HPDE6-E6E7 (cell line): ENCODE measurements around the gene SSTR1.

ENCODE experiments used
- DNase-seq: peaks from one replicate; pipeline ENCODE4 v3.0.0; 2011; ENCODE audit warnings: missing footprints; ENCODE audit errors: extremely low spot score

Gene SSTR1

GRCh38 chr14:38202444-38203191 is 5.1 kb upstream of the SSTR1 start:
- no peak for DNase-seq

GRCh38 chr14:38203929-38204718 is 3.6 kb upstream of the SSTR1 start:
- DNase-seq = no peak

GRCh38 chr14:38204719-38205115 is 3.0 kb upstream of the SSTR1 start:
- DNase-seq = no peak

DNA sequence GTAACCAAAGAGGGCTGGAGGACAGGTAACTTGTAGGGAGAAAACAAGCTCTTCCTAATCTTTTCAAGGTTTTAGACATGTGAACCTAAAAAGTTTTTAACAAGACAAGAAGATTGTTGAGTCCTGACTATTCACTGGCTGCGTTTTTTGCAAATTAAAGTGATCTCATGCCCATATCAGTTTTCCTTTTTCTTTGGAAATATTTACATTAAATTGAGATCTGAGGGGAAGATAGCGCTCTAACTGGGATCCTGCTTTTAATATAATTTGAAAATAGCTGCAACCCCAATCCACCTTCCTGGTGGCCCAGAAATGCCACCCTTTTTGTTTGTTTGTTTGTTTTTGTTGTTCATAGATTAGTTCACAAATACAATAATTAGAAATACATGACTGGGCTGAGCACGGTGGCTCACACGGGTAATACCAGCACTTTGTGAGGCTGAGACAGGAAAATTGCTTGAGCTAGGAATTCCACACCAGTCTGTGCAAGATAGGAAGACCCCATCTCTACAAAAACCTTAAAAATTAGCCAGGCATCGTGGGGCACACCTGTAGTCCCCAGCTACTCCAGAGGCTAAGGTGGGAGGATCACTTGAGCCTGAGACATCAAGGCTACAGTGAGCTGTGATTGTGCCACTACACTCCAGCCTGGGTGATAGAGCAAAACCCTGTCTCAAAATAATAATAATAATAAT is 2.4 kb upstream of the SSTR1 start:
- DNase-seq = no peak

DNA sequence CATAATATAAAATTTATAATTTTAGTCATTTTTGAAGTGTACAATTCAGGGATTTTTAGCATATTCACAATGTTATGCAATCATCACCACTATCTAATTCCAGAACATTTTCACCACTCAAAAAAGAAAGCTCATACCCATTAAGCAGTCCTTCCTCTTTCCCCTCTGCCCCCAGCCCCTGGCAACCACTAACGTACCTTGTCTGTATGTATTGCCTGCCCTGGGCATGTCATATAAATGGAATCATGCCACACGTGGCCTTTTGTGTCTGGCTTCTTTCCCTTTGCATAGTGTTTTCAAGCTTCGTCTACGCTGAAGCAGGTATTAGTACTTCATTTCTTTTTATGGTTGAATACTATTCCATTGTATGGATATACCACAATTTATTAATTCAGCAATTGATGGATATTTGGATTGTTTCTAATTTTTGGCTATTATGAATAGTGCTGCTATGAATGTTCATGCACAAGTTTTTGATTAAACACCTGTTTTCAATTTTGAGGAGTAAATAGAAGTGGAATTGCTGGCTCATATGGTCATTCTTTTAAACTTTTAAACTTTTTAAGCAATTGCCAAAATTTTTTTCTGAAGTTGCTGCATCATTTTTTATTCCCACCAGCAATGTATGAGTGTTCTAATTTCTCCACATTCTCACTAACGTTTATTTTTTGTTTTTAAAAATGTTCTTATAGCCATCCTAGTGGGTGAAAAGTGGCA is 1.6 kb upstream of the SSTR1 start:
- DNase-seq = no peak

GRCh38 chr14:38206689-38207376 is 871 bp upstream of the SSTR1 start:
- no peak for DNase-seq

GRCh38 chr14:38207377-38207735 is 348 bp upstream of the SSTR1 start:
- no peak for DNase-seq

GRCh38 chr14:38208618-38209562 is 1.2 kb downstream of the SSTR1 start:
- no peak for DNase-seq

GRCh38 chr14:38209572-38210557 is 2.2 kb downstream of the SSTR1 start:
- no peak for DNase-seq

DNA sequence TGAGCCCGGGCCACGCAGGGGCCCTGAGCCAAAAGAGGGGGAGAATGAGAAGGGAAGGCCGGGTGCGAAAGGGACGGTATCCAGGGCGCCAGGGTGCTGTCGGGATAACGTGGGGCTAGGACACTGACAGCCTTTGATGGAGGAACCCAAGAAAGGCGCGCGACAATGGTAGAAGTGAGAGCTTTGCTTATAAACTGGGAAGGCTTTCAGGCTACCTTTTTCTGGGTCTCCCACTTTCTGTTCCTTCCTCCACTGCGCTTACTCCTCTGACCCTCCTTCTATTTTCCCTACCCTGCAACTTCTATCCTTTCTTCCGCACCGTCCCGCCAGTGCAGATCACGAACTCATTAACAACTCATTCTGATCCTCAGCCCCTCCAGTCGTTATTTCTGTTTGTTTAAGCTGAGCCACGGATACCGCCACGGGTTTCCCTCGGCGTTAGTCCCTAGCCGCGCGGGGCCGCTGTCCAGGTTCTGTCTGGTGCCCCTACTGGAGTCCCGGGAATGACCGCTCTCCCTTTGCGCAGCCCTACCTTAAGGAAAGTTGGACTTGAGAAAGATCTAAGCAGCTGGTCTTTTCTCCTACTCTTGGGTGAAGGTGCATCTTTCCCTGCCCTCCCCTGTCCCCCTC is 3.0 kb downstream of the SSTR1 start:
- no peak for DNase-seq

- no peak for DNase-seq
Observed at GRCh38 chr14:38211255-38211735, 3.6 kb downstream of the SSTR1 start.

DNA sequence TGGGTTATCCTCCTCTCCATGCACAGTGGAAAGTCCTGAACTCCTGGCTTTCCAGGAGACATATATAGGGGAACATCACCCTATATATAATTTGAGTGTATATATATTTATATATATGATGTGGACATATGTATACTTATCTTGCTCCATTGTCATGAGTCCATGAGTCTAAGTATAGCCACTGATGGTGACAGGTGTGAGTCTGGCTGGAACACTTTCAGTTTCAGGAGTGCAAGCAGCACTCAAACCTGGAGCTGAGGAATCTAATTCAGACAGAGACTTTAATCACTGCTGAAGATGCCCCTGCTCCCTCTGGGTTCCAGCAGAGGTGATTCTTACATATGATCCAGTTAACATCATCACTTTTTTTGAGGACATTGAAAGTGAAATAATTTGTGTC is 4.4 kb downstream of the SSTR1 start:
- no peak for DNase-seq

GRCh38 chr14:38213001-38213400 is 5.3 kb downstream of the SSTR1 start:
- DNase-seq = no peak

- DNase-seq = no peak
Observed at GRCh38 chr14:38217553-38217952, 9.8 kb downstream of the SSTR1 start.

GRCh38 chr14:38221077-38221476 is 13.4 kb downstream of the SSTR1 start:
- no peak for DNase-seq

GRCh38 chr14:38224338-38224737 is 16.6 kb downstream of the SSTR1 start:
- no peak for DNase-seq

GRCh38 chr14:38225946-38226345 is 18.2 kb downstream of the SSTR1 start:
- DNase-seq = no peak

- DNase-seq = no peak
Observed at GRCh38 chr14:38226366-38226765, 18.7 kb downstream of the SSTR1 start.
